ENCODE measurements around the gene ACTG1.

ACTG1 gene

DNA sequence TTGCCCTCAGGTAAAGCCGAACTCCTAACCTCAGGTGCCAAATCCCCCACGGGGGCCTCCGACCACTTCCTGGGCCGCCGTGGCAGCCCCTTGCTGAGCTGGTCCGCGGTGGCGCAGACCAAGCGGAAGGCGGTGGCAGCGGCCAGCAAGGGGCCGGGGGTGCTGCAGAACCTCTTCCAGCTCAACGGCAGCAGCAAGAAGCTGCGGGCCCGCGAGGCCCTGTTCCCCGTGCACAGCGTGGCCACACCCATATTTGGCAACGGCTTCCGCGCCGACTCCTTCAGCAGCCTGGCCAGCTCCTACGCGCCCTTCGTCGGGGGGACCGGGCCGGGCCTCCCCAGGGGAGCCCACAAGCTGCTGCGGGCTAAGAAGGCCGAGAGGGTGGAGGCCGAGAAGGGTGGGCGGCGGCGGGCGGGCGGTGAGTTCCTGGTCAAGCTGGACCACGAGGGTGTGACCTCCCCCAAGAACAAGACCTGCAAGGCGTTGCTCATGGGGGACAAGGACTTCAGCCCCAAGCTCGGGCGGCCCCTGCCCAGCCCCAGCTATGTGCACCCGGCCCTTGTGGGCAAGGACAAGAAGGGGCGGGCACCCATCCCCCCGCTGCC, 51.6 kb downstream of the ACTG1 start:
- DNase-seq: no peak
